GOT3 (cell line): ENCODE data around the gene STON2.

Experiments used
- DNase-seq: peaks from one replicate; lab custom pipeline; 2025; ENCODE audit warnings: mixed read lengths; lab: John Stamatoyannopoulos, UW

The STON2 gene

DNA sequence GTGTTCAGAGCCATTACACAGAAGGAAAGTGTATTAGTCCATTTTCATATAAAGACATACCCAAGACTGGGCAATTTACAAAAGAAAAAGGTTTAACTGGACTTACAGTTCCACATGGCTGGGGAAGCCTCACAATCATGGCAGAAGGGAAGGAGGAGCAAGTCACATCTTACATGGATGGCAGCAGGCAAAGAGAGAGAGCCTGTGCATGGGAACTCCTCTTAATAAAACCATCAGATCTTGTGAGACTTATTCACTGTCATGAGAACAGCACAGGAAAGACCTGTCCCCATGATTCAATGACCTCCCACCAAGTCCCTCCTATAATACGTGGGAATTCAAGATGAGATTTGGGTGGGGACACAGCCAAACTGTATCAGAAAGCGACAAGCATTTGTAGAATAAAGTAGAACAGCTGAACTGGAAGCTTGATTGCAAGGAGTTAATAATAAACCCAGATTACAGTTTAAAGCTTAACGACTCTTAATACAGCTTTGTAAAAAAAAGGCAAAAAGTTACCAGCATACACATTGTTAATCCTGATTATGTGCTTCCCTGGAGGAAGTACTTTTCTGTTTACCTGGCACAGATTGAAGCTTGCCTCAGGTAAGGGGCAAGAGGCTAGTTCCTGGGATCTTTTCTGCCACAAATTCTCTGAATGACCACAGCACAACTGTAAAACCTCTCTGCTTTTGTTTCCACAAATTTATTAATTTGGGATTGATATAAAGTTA, 18.1 kb upstream of the STON2 start:
- DNase-seq = no peak

DNA sequence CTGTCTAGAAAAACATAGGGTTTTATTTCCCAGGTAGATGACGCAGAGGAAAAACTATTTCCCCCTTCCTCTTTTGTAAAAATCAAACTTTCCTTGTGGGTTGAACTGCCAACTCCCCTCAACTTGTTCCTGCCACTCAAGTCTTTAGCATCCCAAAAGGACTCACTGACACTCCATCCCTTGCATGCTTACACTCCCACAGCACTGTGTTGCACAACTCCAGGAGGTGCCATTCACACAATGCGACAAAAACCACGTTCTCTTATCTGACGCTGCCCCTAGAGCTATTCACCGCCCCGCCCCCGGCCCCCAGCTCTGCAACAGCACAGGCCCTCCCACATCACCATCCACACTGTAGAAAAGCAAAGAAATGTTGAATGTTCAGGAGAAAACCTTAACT, 16.9 kb upstream of the STON2 start:
- DNase-seq = no peak

DNA sequence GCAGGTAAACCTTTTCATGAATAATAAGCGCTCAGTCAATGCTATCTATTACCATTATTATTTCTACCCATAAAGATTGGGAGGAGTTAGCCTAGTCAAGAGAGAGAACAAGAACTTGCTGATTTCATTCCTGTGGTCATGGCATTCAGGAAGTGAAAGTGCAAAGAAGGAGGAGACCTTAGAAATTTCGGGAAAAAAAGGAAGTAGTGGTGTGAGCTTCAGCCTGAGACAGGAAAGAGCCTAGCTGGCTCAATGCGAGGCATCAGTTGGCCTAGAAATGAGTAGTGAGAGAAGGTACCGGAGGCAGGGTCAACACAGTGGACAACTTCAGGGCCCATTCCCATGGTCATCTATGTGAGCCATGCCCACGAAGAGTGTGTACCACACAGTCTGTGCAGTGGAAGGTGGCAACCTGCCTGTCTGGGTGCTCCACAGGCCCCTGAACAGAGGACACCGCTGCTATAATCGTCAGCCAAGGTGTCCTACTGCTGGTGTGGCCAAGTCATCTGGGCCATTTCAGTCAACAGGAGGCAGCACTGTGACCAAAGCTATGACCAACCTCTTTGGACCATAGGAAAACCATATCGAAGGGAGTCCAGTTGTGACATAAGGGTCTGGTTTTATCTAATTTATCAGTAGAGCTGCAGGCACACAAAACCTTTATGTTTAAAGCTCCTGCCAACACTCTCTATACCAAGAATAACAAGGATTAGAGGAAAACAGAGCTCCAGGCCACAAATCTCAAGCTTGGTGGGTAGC, 16.2 kb upstream of the STON2 start:
- DNase-seq = no peak

DNA sequence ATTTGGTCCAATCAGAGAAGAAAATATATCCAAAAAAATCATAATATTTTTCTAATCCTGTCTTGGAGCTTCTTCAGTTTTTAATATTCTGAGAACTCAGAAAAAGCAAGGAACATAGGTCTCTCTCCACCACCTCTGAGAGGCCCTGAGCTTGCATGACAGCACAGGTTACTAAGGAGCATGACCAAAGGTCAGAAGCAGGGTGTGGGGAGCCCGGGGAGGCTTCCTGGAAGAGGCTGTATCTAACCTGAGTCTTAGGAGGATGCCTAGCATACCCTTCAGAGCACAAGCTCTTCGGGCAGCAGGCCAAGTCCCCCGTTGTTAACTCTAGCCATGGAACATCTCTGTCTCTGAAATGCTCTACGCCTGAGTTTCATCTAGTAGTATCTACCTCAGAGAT, 15.7 kb upstream of the STON2 start:
- DNase-seq = no peak

DNA sequence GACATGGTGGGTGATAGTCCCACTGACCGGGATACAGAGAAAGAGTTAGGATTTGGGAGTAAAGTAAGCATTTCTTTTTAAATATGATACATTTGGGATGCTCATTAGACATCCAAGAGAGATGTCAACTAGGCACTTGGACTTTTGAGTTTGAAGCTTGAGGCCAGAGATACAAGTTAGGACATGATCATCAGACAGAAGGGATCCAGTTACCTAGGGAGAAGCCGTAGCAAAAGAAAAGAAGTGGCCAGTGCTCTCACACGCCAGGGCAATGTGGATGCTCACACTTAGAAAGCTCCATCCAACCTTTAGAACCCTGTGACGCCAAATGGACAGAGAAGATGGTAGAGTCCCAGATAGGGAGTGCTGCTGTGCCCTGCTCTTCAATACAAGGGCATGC, 14.0 kb upstream of the STON2 start:
- no peak for DNase-seq

DNA sequence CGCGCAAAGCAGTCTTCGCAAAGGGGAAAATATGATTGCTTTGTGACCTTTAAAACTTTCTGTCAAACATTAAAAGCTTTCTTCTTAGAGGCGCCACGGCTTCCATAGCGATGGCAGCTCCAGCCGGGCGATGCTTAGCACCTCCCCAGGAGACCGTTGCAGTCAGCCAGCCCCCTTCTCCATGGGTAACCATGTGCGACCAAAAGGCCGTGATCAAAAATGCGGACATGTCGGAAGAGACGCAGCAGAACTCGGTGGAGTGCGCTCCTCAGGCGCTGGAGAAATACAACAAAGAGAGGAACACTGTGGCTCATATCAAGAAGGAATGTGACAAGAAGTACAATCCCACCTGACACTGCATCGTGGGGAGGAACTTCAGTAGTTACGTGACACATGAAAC, 12.7 kb upstream of the STON2 start:
- DNase-seq = no peak

DNA sequence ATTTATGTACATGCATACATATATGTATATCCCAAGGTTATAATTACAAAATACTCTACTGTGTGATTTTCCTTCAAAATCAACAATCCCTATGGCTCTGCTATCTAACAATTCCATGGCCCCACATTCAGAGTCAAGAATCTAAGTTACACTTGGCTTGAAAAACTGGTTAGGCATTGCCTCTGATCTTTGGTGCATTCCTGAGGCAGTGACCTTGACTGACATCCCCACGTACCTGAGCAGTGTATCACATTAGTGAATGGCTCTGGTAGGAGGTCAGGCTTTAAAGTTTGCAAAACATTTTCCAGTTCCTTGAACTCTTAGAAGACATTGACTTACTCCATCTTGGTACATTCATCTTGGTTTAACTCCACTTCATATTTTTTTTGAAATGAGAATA, 8.5 kb upstream of the STON2 start:
- no peak for DNase-seq

DNA sequence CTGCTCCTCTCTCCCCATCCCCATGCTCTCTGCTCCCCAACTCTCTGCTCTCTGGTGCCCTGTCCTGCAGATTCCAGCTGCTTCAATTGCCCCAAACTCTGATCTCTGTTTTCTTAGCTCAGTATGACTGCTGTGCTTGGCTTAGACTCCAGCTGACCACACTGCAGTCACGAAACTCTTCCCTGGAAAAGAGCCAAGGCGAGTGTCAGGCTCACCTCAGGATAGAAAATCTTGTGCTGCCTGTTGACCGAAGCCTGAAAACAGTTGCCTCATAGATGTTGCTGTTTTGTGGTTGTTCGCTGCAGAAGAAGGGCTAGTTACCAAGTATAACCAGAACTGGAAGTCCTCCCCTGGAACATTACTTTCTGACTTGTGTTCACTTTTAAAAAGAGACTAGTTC, 6.7 kb upstream of the STON2 start:
- no peak for DNase-seq

DNA sequence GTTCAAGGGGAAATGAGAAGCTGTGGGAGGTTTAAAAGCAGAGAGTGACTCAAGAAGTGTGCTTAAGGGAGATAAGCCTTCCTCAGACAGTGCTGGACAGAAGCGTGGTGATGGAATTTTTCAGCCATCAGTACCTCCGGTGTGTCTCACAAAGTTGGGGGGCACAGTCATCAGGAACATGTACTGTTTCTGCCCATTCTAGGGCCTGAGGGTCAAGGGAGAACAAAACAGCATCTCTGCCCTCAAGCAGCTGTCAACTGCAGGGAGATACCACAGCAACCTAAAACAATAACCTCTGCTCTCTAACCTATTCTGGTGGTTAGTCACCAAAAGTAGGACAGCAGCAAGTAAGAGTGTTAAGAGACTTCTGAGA, 2.0 kb upstream of the STON2 start:
- DNase-seq = no peak

DNA sequence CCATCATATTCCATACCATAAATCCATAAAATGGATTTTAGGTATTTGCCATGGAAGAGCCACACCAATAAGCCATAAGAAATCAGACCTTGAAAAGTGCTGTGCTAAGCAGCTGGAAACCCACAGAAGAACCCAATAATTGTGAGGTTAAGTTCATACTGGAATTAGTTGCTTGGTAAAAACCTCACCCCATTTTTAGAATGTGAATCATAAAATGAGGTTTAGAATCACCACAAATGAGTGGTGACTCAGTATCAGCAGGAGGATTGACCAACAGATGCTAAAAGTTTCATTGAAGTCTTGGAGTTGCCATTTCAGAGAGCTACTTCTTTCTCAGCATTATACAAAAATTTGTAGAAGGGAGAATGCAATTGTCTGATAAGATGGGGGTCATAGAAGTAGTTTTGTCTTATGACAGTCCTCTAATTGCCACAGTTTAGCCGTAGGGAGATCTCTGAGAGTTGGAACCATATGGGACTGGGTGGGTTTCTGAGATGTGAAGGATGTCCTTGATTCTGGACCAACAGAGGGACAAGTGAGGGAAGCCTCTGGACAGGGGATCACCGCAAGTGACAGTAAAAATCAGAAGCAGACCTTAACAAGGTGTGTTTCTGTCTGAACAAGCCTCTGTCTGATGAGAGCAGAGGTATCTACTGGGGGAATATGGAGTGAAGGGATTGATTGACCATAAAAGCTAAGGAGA, 1.4 kb upstream of the STON2 start:
- no peak for DNase-seq

DNA sequence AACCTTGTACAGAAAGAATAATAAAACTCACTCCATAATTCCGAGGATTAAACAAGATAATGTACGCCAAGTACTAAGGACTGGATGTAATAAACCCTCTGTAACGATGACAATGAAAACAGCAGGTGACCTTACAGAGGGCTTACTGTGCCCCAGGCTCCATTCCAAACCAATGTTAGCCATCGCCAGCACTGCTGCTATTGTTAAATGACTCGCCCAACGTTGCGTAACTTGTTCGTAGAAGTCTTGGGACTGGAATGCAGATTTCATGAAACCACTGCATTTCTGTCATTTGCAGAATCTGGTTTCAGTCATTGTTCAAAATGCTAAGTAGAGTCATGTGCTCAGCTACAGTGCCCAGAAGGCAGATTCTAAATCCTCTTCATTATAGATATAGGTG, 728 bp upstream of the STON2 start:
- DNase-seq = peak; percentile 1

DNA sequence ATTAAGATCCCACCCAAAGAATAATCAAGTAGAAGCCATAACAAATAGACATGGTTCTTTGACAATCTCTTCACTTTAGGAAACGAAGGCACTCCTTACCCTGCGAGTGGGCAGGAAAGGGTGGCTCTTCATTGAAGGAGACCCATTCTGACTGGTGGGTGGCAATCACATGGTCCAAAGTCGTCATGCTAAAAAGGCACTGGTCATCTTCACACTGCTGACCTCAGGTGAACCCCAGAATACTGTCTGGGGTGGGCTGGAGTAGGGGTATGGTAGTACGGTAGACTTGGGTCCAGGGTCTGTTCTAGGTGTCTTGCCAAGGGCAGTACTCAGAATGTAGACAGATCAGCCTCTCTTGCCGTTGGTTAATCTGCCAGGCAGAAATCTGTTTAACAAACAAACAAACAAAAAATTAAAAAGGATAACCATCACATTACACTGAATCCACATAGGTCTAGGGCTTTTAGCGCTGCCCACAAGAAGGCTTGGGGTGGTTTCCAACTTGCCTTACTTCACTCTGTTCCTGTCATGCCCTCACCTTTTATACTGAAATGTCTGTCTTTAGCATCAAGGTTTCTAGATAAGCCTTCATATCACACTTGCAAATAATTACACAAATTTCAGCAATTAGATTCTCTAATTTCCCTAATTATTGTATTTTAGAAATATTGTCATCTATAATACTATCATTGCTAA, 1.8 kb downstream of the STON2 start:
- DNase-seq = no peak

DNA sequence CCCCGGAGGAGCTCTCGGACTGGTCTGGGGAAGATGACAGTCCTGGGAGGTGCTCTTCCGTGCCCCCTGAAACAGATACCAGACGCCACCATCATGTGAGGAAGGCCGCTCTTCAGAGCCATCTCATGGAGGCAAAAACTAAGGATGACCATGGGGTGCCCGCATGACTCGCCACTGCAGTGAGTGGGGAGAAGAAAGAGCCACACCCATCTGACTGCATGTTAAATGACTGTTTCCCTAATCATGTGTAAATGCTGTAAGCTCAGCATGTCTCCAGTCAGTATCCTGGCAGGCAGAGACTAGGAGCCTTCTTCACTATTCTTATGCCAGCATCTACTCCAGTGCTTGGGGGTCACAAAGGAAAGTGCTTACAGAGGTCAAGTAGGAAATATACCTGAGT, 4.0 kb downstream of the STON2 start:
- no peak for DNase-seq

DNA sequence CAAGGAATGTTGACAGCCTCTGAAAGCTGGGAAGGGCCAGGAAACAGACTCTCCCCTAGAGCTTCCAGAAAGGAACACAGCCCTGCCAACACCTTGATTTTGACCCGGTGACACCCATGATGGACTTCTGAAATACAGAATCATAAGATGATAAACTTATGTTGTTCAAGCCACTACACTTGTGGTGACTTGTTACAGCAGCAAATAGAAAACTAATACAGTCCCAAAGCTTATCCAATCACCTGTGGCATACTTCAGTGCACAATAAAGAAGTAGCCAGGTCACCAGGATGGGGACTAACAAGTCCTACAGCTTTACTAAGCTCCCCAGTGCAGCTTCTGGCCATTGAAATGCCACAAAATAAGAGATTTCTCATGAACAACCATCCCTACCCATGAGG, 5.4 kb downstream of the STON2 start:
- no peak for DNase-seq

DNA sequence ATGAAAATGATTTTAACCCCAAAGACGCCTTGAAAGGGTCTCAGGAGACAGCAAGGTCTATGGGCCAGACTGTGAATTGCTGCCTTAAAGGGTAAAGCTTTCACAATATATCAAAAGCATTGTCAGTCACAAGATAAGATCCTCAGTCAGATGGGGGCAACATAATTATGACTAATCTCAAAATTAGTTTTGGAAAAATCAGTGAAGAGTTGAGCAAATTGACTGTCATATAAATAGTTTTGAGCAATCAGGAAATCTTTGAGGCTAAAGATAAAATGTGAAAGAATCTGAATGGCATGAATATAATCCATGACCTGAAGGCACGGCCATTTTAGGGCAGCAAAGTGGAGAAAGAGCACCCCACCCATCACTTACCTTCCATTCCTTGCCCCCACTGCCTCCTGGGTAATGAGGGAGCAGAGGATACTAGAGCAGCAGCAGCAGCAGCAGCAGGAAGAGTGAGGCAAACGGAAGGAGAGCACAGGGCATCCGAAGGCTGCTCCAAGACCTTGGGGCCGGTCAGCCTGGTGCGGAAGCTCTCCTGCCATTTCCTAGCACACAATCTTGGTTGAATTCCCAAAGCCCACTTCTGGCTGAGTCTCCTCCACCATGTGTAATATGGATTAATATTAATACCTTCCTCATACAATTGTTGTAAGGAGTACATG, 7.0 kb downstream of the STON2 start:
- DNase-seq = no peak

DNA sequence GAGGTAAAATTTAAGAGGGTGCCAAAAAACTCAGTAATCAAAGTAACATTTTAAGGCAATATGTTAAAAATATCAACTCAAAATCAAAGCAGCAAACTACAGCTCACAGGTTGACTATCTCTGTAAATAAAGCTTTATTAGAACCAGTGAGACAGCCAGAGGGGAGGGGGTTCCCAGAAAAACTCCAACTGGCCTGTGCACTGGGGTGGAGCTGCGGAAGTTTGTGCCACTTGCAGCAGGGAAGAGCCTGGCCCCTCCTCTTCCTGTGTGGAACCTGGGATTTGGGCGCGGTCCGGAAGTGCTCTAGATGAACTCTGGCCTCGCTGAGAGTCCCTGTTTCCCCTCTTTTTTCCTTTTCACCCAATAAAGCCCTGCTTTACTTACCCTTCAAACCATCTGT, 8.1 kb downstream of the STON2 start:
- no peak for DNase-seq

DNA sequence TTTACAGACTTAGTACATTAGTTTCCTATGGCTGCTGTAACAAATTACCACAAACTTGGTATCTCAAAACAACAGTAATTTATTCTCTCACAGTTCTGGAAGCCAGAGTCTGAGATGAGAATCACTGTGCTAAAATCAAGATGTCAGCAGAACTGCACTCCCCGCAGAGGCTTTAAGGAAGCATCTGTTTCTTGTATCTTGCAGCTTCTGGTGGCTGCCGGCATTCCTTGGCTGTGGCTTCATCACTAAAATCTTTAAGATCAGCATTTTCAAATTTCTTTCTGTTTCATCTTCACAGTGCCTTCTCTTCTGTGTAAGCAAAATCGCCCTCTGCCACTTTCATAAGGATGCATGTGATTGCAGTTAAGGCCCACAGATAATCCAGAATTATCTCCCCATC, 9.4 kb downstream of the STON2 start:
- DNase-seq = no peak

DNA sequence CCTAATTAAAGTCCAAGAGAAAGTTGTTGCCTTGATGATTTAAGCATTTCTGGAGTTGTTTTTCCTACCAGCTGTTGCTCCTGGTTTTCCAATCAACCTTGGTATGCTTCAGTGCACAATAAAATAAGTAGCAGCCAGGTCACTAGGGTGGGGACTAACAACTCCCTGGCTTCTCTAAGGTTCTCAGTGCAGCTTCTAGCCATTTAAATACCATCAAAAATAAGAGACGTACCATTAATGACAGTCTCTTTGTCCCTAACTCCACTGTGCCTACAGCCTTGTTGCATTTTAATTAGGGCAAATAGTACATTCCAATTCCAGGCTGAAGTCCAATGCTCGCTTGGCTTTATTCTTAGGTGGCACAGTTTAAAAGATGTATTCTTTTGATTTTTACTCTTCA, 11.8 kb downstream of the STON2 start:
- no peak for DNase-seq

DNA sequence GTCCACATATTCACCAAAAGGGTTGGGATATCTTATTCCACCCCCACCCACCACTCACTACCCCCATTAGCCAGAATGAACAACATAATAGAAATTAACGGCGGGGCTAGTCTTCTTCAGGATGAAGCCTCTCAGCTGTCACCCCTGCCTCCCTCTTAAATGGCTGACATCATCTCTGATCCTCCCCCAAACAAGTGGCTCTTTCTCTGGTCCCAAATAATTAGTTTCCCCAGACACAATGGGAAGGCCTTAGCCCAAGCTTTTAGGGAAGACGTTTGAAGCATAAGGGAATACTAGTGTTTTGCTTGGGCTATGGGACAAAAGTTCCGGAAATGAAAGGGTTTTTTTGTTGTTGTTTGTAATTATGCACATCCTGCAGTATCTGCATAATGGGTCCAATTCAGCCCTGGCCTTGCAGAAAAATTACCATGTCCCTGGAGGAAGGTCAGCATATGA, 13.8 kb downstream of the STON2 start:
- no peak for DNase-seq

DNA sequence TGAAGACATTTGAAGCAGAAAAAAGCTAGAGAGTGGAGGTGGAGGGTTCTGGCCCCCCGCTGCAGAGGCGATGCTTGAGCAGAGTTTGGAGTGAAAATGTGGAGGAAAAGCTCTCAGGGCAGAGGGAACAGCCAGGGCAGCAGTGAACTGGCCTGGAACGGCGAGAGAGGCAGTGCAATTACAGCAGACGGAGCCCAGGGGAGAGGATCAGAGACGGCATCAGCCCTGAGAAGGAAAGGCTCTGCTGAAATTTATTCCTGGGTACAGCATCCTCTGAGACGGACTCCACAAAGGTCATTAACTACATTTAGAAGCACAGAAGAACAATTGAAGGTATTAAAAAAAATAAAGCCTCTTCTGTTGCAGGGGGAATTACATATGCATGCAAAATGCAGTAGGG, 14.2 kb downstream of the STON2 start:
- no peak for DNase-seq

DNA sequence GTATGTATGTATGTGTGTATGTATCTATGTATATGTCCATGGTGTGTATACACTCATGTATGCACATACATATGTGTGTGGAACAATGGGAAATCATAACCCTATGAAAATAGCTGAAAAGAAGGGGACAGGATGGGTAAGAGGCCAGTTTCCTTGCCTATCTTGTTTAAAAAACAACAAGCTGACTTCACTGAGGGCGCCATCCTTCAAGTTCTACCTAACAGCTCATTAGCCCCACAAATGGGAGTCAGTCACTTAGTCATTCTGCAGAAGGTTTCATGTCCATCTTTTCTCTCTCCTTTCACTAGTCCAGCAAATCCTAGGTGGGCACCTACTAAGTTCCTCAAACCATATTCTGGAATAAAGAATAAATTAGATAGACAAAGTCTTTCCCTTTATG, 14.7 kb downstream of the STON2 start:
- no peak for DNase-seq

DNA sequence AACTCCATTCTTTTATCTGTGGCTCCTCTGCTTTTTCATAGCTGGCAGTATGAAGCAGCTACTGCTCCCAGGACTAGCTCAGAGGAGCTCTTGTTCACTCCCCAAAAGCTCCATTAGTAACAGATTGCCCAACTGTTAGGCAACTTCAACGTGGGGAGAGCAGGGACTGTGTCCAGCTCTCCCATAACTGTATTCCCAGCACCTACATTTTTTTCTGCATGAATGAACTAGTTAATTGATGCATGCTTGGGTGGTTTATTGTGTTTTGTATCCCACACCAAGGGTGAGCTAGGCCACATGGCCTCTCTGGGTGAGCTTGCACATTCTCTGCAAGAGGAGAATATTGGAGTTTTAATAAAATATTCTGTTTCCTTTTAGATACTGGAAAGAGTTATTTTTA, 15.2 kb downstream of the STON2 start:
- DNase-seq = no peak
